Kidney epithelial cell (primary cell): Measurements from ENCODE around the gene CD58. TPM values are rescaled to one million over a fixed set of nuclear protein-coding genes. Genes with fewer than 3 reads are reported as not detected.

Experiments used
- DNase-seq: peaks from one replicate; pipeline ENCODE4 v3.0.0-alpha.2; 2010; ENCODE audit warnings: low read depth
- H3K27me3 ChIP-seq: 2 replicates; pipeline ENCODE4 v1.6.0; 2011; ENCODE audit warnings: low read length; ENCODE audit not compliant: control insufficient read depth, insufficient read depth
- H3K36me3 ChIP-seq: 2 replicates; pipeline ENCODE4 v1.5.1; 2011; ENCODE audit warnings: low read length; ENCODE audit not compliant: control insufficient read depth, insufficient read depth
- H3K4me3 ChIP-seq: 2 replicates; pipeline ENCODE4 v1.5.1; 2011; ENCODE audit warnings: low read depth, mild to moderate bottlenecking, control low read depth, low read length
- CTCF ChIP-seq: IDR thresholded peaks from 2 replicates; pipeline ENCODE4 v1.5.1; 2011; ENCODE audit warnings: mild to moderate bottlenecking, moderate library complexity, low read length, control low read depth, inconsistent platforms; ENCODE audit not compliant: insufficient read depth, poor library complexity, severe bottlenecking
- total RNA-seq: library from RNA; depleted of rRNA; stranded (reverse); fragments of >200 nt; gene quantifications from 2 replicates; pipeline ENCODE4 v1.2.3, GENCODE V29; 2015

CD58 gene
- total RNA-seq, 1 donor from 2014 or later, result 25.4 TPM

- no peak for DNase-seq
- Histone ChIP-seq H3K4me3 (no peak overlapping the region), H3K36me3 (no peaks in the 10 kb centered on the region), H3K27me3 (no peaks in the 10 kb centered on the region)
- no peak for TF ChIP-seq CTCF
Measured at GRCh38 chr1:116586741-116587143, 15.9 kb upstream of the CD58 start.

- no peak for DNase-seq
- Histone ChIP-seq H3K4me3 (no peak overlapping the region), H3K27me3 (no peaks in the 10 kb centered on the region), H3K36me3 (no peaks in the 10 kb centered on the region)
- TF ChIP-seq CTCF, result no peak
Measured at GRCh38 chr1:116585886-116586285, 15.1 kb upstream of the CD58 start.

GRCh38 chr1:116581323-116581885 is 10.6 kb upstream of the CD58 start:
- Histone ChIP-seq H3K36me3 (no peaks in the 10 kb centered on the region), H3K27me3 (no peaks in the 10 kb centered on the region), H3K4me3 (no peak overlapping the region)
- no peak for TF ChIP-seq CTCF
- DNase-seq, result no peak

GRCh38 chr1:116580446-116581322 is 9.9 kb upstream of the CD58 start:
- no peak for TF ChIP-seq CTCF
- DNase-seq, result no peak
- Histone ChIP-seq H3K36me3 (no peaks in the 10 kb centered on the region), H3K4me3 (no peak overlapping the region), H3K27me3 (no peaks in the 10 kb centered on the region)

GRCh38 chr1:116579259-116579875 is 8.5 kb upstream of the CD58 start:
- no peak for TF ChIP-seq CTCF
- Histone ChIP-seq H3K36me3 (no peaks in the 10 kb centered on the region), H3K27me3 (no peaks in the 10 kb centered on the region), H3K4me3 (no peak overlapping the region)
- DNase-seq, result no peak

- DNase-seq, result no peak
- TF ChIP-seq CTCF, result no peak
- Histone ChIP-seq H3K27me3 (no peaks in the 10 kb centered on the region), H3K36me3 (no peaks in the 10 kb centered on the region), H3K4me3 (no peak overlapping the region)
Measured at GRCh38 chr1:116578581-116578980, 7.8 kb upstream of the CD58 start.
